ENCODE results near the gene INHA.

DNA sequence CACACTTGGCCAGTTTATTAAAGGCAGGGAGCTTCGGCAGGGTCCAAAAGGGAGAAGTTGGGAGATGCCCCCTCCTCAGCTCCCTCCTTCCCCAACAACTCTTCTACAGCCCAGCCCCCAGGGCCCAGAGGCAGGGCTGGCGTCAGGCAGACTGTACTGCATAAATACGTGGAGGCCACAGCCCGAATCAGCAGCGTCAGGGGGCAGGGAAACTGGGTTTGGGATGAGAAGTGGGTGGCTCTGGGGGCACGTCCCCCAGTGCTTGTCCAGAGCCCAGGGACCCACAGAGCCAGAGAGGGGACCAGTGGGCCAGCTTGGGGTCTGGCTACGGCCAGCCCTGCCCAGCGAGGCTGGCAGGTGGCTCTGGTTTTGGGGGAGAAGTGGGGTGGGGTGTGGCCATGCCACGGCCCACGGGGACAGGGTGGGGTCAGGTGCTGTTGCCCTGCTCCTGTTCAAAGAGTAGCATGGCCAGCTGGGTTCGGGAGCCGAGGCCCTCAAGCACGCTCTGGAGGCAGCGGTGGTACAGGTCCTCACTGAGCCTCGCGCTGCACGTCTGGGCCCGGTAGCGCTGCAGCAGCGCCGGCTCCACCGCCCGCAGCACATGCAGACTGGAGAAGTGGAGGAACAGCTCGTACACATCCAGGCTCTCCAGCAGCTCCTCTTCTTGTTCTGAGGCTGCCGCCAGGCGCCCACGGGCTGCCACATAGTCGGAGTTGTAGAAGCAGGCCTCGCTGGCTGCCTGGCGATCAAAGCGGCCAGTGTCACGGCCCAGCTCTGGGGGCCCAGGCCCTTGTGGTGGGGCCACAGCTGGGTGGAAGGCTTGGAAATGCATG is 32.9 kb upstream of the INHA start:
- TF ChIP-seq, protein P1, sequence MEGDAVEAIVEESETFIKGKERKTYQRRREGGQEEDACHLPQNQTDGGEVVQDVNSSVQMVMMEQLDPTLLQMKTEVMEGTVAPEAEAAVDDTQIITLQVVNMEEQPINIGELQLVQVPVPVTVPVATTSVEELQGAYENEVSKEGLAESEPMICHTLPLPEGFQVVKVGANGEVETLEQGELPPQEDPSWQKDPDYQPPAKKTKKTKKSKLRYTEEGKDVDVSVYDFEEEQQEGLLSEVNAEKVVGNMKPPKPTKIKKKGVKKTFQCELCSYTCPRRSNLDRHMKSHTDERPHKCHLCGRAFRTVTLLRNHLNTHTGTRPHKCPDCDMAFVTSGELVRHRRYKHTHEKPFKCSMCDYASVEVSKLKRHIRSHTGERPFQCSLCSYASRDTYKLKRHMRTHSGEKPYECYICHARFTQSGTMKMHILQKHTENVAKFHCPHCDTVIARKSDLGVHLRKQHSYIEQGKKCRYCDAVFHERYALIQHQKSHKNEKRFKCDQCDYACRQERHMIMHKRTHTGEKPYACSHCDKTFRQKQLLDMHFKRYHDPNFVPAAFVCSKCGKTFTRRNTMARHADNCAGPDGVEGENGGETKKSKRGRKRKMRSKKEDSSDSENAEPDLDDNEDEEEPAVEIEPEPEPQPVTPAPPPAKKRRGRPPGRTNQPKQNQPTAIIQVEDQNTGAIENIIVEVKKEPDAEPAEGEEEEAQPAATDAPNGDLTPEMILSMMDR (IDR thresholded peaks at IDR 0.05) = no peak
- TF ChIP-seq POLR2A (IDR thresholded peaks at IDR 0.05; ENCODE audit: low read depth) (no peak), POLR2AphosphoS5 (IDR thresholded peaks at IDR 0.05) (no peak)

Data from esophagus muscularis mucosa (tissue), 3 donors.